GM23338 (cell line): ENCODE measurements around the gene SLC45A1. TPM values are rescaled to one million over a fixed set of nuclear protein-coding genes. Genes with fewer than 3 reads are reported as not detected.

ENCODE experiments used
- ATAC-seq: fragments of 200-7000 bp; cut with Tn5 transposase; 3 replicates; pipeline ENCODE4 v1.9.1; 2020
- DNase-seq: peaks from one replicate; pipeline ENCODE4 v3.0.0-alpha.2; 2015; ENCODE audit warnings: low spot score
- H2AFZ ChIP-seq: fragments of 200-600 bp; sonication (generic); 2 replicates; pipeline ENCODE4 v1.8.0; 2016; ENCODE audit warnings: antibody characterized with exemption, mild to moderate bottlenecking, moderate library complexity
- H3F3A ChIP-seq: fragments of 200-600 bp; sonication (generic); replicated peaks from 2 replicates; pipeline ENCODE4 v1.8.0; 2017; ENCODE audit warnings: antibody characterized with exemption, mixed run types, low read depth
- H3K27ac ChIP-seq: fragments of 200-600 bp; sonication (generic); 2 replicates; pipeline ENCODE4 v1.6.1; 2016; ENCODE audit warnings: low read depth
- H3K27me3 ChIP-seq: fragments of 200-600 bp; sonication (generic); 2 replicates; pipeline ENCODE4 v1.8.0; 2016; ENCODE audit warnings: mild to moderate bottlenecking, mixed run types, moderate library complexity; ENCODE audit not compliant: insufficient read depth
- H3K36me3 ChIP-seq: fragments of 200-600 bp; sonication (generic); 2 replicates; pipeline ENCODE4 v1.8.0; 2016; ENCODE audit warnings: mild to moderate bottlenecking; ENCODE audit not compliant: insufficient read depth
- H3K4me1 ChIP-seq: fragments of 200-600 bp; sonication (generic); 2 replicates; pipeline ENCODE4 v1.8.0; 2016; ENCODE audit warnings: mild to moderate bottlenecking, moderate library complexity; ENCODE audit not compliant: insufficient read depth
- H3K4me2 ChIP-seq: fragments of 200-600 bp; sonication (generic); 2 replicates; pipeline ENCODE4 v1.7.1; 2017; ENCODE audit warnings: mixed run types
- H3K4me3 ChIP-seq: fragments of 200-600 bp; sonication (generic); 2 replicates; pipeline ENCODE4 v1.6.1; 2016; ENCODE audit warnings: mixed run types
- H3K79me2 ChIP-seq: fragments of 200-600 bp; sonication (generic); replicated peaks from 2 replicates; pipeline ENCODE4 v1.8.0; 2017; ENCODE audit warnings: mild to moderate bottlenecking; ENCODE audit not compliant: insufficient read depth
- H3K9me2 ChIP-seq: fragments of 200-600 bp; sonication (generic); 2 replicates; pipeline ENCODE4 v1.8.0; 2017; ENCODE audit not compliant: insufficient read depth
- H4K20me1 ChIP-seq: fragments of 200-600 bp; sonication (generic); replicated peaks from 2 replicates; pipeline ENCODE4 v1.8.0; 2017; ENCODE audit warnings: mild to moderate bottlenecking; ENCODE audit not compliant: insufficient read depth
- H3K27ac Mint-ChIP-seq: 2 replicates; pipeline ENCODE4 v1.8.0; 2020; ENCODE audit warnings: inconsistent platforms, mild to moderate bottlenecking, moderate library complexity, mixed read lengths
- H3K27me3 Mint-ChIP-seq: 3 replicates; pipeline ENCODE4 v1.8.0; 2022; ENCODE audit warnings: low read depth, mild to moderate bottlenecking, moderate library complexity, mixed read lengths, inconsistent platforms; ENCODE audit not compliant: insufficient read depth, poor library complexity
- H3K36me3 Mint-ChIP-seq: 3 replicates; pipeline ENCODE4 v1.8.0; 2021; ENCODE audit warnings: low read depth, mild to moderate bottlenecking, inconsistent platforms, moderate library complexity, mixed read lengths
- H3K4me1 Mint-ChIP-seq: 3 replicates; pipeline ENCODE4 v1.8.0; 2020; ENCODE audit warnings: mild to moderate bottlenecking, inconsistent platforms, mixed read lengths
- H3K4me3 Mint-ChIP-seq: 3 replicates; pipeline ENCODE4 v1.8.0; 2021; ENCODE audit warnings: moderate library complexity, mild to moderate bottlenecking, inconsistent platforms, mixed read lengths
- H3K9me3 Mint-ChIP-seq: 3 replicates; pipeline ENCODE4 v1.8.0; 2020; ENCODE audit warnings: moderate library complexity, mild to moderate bottlenecking, inconsistent platforms, mixed read lengths
- EZH2phosphoT487 ChIP-seq: fragments of 200-600 bp; sonication (generic); IDR thresholded peaks from one replicate; pipeline ENCODE4 v1.8.1; 2018; ENCODE audit warnings: antibody characterized with exemption; ENCODE audit not compliant: unreplicated experiment
- JUNB ChIP-seq: IDR thresholded peaks from one replicate; pipeline ENCODE4 v1.6.1; 2016; ENCODE audit warnings: antibody characterized with exemption; ENCODE audit not compliant: unreplicated experiment
- POLR2AphosphoS5 ChIP-seq: IDR thresholded peaks from 2 replicates; pipeline ENCODE4 v1.6.1; 2016; ENCODE audit warnings: antibody characterized with exemption, low read depth
- STAT1 ChIP-seq: IDR thresholded peaks from one replicate; pipeline ENCODE4 v1.6.1; 2016; ENCODE audit warnings: antibody characterized with exemption; ENCODE audit not compliant: unreplicated experiment
- polyA plus RNA-seq: library from polyadenylated mRNA; unstranded; fragments of >200 nt; fragmentation: Nextera tagmentation; extraction: Ambion mirVana; gene quantifications from 2 replicates; pipeline ENCODE4 v1.2.1, GENCODE V29; 2016
- total RNA-seq: library from RNA; depleted of rRNA; stranded (reverse); fragments of >200 nt; shearing (Covaris generic); gene quantifications from 2 replicates; pipeline ENCODE4 v1.2.3, GENCODE V29; 2014
- TF ChIP-seq, protein P1 (sequence below): IDR thresholded peaks from 2 replicates; pipeline ENCODE4 v1.6.1; 2016; ENCODE audit warnings: antibody characterized with exemption
- TF ChIP-seq, protein P2 (sequence below): IDR thresholded peaks from one replicate; pipeline ENCODE4 v1.6.1; 2018; ENCODE audit warnings: antibody characterized with exemption; ENCODE audit not compliant: unreplicated experiment
- TF ChIP-seq, protein P3 (sequence below), 2 experiments: fragments of 200-600 bp in 1 of 2; sonication (generic) in 1 of 2; conservative IDR thresholded peaks; 2 replicates each; pipeline versions ENCODE4 v1.5.1 to v1.6.1; 2016 to 2017; ENCODE audit warnings: antibody characterized with exemption in 2 of 2, low read depth in 2 of 2, mild to moderate bottlenecking in 2 of 2, moderate library complexity in 1 of 2

Gene SLC45A1
- total and polyA plus RNA-seq, 2 experiments from 2014 or later = 1.3 to 2.3 TPM

DNA sequence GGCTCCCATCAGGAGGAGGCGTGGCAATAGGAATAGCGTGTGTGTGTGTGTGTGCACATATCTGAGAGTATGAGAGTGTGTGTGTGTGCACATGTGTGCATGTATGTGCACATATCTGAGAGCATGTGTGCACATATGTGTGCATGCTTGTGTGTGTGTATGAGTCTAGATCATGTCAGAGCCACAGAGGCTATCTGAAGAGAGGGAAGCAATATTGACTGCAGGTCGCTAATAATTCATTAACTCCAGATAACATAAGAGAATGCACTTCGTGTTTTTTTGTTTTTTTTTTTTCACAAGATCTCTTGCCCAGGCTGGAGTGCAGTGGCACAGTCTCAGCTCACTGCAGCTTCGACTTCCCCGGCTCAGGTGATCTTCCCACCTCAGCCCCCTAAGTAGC lies 4.7 kb upstream of the SLC45A1 start:
- Histone ChIP-seq H2AFZ (no peak overlapping the region), H3F3A (0 out of 2 replicates have a peak, but pooled peaks cover 9% of the 10 kb centered on the region), H3K9me2 (no peaks in the 10 kb centered on the region), H3K4me1 (peaks cover 21% of the 10 kb centered on the region), H3K36me3 (no peaks in the 10 kb centered on the region), H3K4me3 (no peak overlapping the region), H3K27ac (no peak overlapping the region), H3K79me2 (no peaks in the 10 kb centered on the region), H3K4me2 (no peak overlapping the region), H3K27me3 (peaks cover 13% of the 10 kb centered on the region; the same call in 1 of the 2 replicates), H4K20me1 (no peaks in the 10 kb centered on the region)
- Mint-ChIP-seq H3K9me3 (peaks cover 7% of the 10 kb centered on the region; the same call in 2 of the 3 replicates), H3K27me3 (peaks cover 22% of the 10 kb centered on the region), H3K27ac (no peak overlapping the region), H3K4me3 (no peak overlapping the region), H3K36me3 (peaks cover 7% of the 10 kb centered on the region), H3K4me1 (peaks cover 30% of the 10 kb centered on the region)
- ATAC-seq = no peak
- DNase-seq = no peak
- no peak for TF ChIP-seq EZH2phosphoT487
- TF ChIP-seq POLR2AphosphoS5 = no peak
- TF ChIP-seq, protein P1, sequence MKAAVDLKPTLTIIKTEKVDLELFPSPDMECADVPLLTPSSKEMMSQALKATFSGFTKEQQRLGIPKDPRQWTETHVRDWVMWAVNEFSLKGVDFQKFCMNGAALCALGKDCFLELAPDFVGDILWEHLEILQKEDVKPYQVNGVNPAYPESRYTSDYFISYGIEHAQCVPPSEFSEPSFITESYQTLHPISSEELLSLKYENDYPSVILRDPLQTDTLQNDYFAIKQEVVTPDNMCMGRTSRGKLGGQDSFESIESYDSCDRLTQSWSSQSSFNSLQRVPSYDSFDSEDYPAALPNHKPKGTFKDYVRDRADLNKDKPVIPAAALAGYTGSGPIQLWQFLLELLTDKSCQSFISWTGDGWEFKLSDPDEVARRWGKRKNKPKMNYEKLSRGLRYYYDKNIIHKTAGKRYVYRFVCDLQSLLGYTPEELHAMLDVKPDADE = no peak
- TF ChIP-seq JUNB = no peak
- TF ChIP-seq STAT1 = no peak
- TF ChIP-seq, protein P2, sequence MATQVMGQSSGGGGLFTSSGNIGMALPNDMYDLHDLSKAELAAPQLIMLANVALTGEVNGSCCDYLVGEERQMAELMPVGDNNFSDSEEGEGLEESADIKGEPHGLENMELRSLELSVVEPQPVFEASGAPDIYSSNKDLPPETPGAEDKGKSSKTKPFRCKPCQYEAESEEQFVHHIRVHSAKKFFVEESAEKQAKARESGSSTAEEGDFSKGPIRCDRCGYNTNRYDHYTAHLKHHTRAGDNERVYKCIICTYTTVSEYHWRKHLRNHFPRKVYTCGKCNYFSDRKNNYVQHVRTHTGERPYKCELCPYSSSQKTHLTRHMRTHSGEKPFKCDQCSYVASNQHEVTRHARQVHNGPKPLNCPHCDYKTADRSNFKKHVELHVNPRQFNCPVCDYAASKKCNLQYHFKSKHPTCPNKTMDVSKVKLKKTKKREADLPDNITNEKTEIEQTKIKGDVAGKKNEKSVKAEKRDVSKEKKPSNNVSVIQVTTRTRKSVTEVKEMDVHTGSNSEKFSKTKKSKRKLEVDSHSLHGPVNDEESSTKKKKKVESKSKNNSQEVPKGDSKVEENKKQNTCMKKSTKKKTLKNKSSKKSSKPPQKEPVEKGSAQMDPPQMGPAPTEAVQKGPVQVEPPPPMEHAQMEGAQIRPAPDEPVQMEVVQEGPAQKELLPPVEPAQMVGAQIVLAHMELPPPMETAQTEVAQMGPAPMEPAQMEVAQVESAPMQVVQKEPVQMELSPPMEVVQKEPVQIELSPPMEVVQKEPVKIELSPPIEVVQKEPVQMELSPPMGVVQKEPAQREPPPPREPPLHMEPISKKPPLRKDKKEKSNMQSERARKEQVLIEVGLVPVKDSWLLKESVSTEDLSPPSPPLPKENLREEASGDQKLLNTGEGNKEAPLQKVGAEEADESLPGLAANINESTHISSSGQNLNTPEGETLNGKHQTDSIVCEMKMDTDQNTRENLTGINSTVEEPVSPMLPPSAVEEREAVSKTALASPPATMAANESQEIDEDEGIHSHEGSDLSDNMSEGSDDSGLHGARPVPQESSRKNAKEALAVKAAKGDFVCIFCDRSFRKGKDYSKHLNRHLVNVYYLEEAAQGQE = no peak
- TF ChIP-seq, protein P3, sequence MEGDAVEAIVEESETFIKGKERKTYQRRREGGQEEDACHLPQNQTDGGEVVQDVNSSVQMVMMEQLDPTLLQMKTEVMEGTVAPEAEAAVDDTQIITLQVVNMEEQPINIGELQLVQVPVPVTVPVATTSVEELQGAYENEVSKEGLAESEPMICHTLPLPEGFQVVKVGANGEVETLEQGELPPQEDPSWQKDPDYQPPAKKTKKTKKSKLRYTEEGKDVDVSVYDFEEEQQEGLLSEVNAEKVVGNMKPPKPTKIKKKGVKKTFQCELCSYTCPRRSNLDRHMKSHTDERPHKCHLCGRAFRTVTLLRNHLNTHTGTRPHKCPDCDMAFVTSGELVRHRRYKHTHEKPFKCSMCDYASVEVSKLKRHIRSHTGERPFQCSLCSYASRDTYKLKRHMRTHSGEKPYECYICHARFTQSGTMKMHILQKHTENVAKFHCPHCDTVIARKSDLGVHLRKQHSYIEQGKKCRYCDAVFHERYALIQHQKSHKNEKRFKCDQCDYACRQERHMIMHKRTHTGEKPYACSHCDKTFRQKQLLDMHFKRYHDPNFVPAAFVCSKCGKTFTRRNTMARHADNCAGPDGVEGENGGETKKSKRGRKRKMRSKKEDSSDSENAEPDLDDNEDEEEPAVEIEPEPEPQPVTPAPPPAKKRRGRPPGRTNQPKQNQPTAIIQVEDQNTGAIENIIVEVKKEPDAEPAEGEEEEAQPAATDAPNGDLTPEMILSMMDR (conservative IDR thresholded peaks at IDR 0.05; ENCODE audit: low read depth in 2 of 2) = no peak
